GM13976 (cell line): ENCODE data around the gene ANKRD42.
A peak's percentile ranks its signal among the peaks of the same experiment; 100 is the strongest.

ENCODE experiments used
- DNase-seq: peaks from one replicate; pipeline ENCODE4 v3.0.0; 2012; ENCODE audit warnings: low spot score
- CTCF ChIP-seq: IDR thresholded peaks from 2 replicates; pipeline ENCODE4 v1.5.1; 2012; ENCODE audit warnings: borderline replicate concordance, mild to moderate bottlenecking; ENCODE audit not compliant: insufficient read depth; ENCODE audit errors: extremely low read depth, missing control alignments, control extremely low read depth
- in situ Hi-C: fragments of 300-500 bp; cut with MboI; formaldehyde crosslinking; loops from one replicate; pipeline ENCODE4 v1.12.0; 2022; ENCODE audit warnings: low sequenced_read_pairs, mixed read lengths, inconsistent platforms; ENCODE audit not compliant: unreplicated experiment

The ANKRD42 gene

DNA sequence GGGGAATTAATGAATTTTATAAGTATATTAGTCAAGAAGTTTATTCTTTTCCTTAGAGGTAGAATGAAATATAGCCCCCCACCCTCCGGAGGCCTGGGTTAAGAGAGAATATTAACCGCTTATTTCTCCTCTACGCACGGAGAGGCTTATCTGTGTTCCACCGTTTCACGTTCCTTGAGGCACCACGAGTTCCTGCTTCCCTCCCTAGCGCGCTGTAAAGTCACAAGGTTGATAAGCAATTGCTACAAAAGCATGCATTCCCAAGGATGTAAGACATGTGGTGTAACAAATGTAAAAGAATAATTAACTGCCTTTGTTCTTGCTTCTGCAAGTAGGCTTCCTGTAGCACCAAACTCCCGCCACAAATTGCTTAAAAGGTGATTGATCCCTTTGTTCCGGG is 1.5 kb upstream of the ANKRD42 start:
- TF ChIP-seq CTCF: no peak
- in situ Hi-C loops: no loop called here
- no peak for DNase-seq

DNA sequence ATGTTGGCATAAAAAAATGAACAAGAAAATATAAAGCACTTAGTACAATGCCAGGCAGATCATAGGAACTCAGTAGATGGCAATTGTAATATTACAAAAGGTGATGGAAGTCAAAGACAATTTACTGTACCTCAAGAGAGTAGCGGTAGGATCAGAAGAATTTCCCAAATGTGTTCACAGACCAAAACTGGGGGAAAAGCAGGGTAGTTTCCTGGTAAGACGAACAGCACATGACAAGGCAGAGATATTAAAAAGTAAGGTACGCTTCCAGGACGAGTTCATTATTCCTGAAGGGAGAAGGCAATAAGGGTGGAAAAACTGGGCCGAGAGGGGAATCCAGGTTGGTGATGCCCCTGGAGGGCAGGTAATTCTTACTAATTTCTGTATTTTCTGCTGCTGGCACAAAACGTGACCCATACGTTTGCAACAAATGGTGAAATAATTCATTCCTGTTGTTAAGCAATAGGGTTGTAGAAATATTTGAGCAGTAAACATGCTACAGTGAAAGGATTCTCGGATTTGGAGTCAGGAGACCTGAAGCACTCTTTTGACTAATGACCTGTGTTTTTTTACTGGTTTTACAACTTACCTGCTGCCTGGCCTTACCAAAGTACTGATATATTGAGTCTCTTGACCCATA is 786 bp upstream of the ANKRD42 start:
- no peak for DNase-seq
- no peak for TF ChIP-seq CTCF
- in situ Hi-C loops: no loop called here

DNA sequence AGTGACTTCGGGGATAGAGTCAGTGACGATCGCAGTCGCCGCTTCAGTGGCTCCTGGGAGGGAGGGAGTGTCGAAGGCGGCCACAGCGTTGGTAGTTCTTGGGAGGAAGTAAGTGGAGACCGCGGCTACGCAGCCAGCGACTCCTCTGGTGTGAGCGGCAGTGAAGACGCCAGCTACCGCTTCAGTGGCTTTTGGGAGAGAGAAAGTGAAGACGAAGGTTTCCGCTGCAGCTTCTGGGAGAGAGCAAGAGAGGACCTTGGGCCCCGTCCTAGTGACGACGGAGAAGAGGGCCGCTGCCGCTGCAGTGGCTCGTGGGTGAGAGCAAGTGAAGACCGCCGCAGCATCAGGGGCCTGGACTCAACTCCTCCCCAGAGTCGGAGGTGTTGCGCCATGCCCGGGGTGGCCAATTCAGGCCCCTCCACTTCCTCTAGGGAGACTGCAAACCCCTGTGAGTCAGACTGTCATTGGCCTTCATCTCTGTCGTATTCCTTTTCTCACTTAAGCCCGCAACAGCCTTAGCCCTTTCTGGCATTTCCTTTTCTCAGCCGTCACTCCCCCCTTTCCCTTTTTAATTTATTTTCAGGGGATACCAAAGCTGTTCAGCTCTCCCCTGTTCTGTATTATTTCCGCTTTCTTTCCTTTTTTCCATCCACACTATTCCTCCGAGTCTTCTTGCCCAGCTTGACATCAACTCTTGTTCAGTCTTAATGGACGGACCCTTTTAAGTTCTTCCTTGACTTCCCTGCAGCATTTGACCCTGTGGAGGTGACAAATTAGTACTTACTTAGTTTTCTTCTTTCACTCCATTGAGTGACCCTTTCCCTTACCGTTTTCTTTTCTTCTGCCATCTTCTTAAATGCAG is 1.0 kb downstream of the ANKRD42 start:
- DNase-seq: peak; percentile 74
- in situ Hi-C loops: no loop called here
- no peak for TF ChIP-seq CTCF

GRCh38 chr11:83195143-83195466 is 1.6 kb downstream of the ANKRD42 start:
- in situ Hi-C loops: no loop called here
- DNase-seq: peak; percentile 13
- no peak for TF ChIP-seq CTCF

DNA sequence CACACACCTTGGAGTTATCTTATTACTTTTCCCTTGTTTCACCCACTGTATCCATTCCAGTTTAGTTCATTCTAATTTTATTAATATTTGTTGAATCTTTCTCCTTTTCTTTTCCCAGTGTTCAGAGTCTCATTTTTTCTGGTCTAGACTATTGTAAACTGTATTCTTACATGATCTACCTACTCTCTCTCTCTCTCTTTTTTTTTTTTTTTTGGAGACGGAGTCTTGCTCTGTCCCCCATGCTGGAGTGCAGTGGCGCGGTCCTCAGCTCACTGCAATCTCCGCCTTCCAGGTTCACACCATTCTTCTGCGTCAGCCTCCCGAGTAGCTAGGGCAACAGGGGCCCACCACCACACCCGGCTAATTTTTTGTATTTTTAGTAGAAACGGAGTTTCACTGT is 2.1 kb downstream of the ANKRD42 start:
- DNase-seq: no peak
- TF ChIP-seq CTCF: no peak
- in situ Hi-C loops: no loop called here

DNA sequence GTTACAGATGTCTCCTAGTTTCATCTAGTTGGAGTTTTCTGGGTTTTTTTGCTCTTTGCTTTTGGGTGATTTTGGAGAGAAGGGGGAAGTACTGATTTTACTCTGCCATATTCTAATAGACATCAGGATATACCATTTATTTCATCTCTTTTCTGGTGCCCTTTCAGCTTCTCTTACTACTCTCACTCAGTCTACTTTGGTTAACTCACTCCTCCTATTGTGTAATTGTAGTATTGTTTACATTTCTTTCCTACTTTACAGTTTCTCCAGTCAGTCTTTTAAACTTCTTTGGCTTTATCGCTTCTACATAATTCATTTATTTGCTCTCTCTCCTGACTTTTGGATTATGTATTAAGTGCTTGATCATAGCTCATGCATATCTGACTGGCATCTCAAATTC is 6.5 kb downstream of the ANKRD42 start:
- no peak for TF ChIP-seq CTCF
- in situ Hi-C loops: no loop called here

More for the DNA sequence above, 6.5 kb downstream of the ANKRD42 start:
- no peak for DNase-seq
